ENCODE data around the gene CD180. TPM values are rescaled to one million over a fixed set of nuclear protein-coding genes. Genes with fewer than 3 reads are reported as not detected.
A peak's percentile ranks its signal among the peaks of the same experiment; 100 is the strongest.

Gene CD180
- total and polyA plus RNA-seq, 9 of the 15 experiments (the other 6 are each of a cell fraction or from before 2014, with no cell fraction given) = 0.01 to 0.07 TPM; not detected in 7

DNA sequence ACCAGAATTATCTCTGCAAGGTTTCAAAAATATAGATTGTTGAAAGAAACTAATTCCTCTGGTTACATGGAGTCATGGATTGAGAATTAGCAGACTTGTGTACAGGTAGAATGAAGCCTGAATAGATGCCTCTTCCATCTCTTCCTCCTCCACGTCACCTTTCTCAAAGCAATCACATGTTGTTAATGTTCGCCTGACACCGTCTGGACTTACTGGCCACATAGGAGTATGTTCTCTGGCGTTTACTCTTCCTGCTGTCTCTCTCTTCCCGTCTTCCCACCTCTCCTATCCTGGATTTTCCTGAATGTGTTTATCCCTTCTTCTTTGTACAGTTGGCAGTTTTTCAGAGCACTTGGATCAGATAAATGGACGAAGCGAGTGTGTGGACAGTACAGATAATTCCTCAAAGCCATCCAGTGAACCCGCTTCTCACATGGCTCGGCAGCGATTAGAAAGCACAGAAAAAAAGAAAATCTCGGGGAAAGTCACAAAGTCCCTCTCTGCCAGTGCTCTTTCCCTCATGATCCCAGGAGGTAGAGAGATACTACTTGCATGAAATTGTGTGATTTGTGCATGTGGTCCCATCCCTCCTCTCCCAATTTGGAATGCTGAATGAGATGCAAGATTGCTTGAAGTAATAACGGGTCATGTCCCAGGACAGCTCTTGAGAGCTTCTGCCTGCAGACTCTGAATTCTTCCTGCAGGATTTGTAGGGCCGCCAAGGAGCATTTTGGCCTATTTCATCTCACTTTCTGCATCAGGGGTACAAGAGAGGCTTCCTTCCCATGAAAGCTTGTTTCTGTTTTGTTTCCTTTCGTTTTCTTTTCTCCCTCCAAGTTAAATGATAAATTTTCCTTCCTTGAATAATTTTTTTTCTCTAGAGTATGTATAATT is 47.3 kb downstream of the CD180 start (continued):
- TF ChIP-seq ZNF23 (CRISPR knock-in tag; IDR thresholded peaks at IDR 0.05) = no peak
- TF ChIP-seq KLF6 (CRISPR knock-in tag; IDR thresholded peaks at IDR 0.05; ENCODE audit: borderline replicate concordance) = no peak
- TF ChIP-seq, protein P1, sequence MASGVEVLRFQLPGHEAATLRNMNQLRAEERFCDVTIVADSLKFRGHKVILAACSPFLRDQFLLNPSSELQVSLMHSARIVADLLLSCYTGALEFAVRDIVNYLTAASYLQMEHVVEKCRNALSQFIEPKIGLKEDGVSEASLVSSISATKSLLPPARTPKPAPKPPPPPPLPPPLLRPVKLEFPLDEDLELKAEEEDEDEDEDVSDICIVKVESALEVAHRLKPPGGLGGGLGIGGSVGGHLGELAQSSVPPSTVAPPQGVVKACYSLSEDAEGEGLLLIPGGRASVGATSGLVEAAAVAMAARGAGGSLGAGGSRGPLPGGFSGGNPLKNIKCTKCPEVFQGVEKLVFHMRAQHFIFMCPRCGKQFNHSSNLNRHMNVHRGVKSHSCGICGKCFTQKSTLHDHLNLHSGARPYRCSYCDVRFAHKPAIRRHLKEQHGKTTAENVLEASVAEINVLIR (CRISPR knock-in tag; IDR thresholded peaks at IDR 0.05) = no peak
- peak; percentile 79 for TF ChIP-seq TAL1 (IDR thresholded peaks at IDR 0.05)
- TF ChIP-seq ZNF3 (CRISPR knock-in tag; IDR thresholded peaks at IDR 0.05) = no peak
- no peak for TF ChIP-seq ERF (CRISPR knock-in tag; IDR thresholded peaks at IDR 0.05)
- TF ChIP-seq, protein P2, sequence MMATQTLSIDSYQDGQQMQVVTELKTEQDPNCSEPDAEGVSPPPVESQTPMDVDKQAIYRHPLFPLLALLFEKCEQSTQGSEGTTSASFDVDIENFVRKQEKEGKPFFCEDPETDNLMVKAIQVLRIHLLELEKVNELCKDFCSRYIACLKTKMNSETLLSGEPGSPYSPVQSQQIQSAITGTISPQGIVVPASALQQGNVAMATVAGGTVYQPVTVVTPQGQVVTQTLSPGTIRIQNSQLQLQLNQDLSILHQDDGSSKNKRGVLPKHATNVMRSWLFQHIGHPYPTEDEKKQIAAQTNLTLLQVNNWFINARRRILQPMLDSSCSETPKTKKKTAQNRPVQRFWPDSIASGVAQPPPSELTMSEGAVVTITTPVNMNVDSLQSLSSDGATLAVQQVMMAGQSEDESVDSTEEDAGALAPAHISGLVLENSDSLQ (IDR thresholded peaks at IDR 0.05) = no peak
- peak; percentile 85 for TF ChIP-seq ARID1B (IDR thresholded peaks at IDR 0.05)
- TF ChIP-seq PTRF (tag; IDR thresholded peaks at IDR 0.05) = no peak
- TF ChIP-seq, protein P3, sequence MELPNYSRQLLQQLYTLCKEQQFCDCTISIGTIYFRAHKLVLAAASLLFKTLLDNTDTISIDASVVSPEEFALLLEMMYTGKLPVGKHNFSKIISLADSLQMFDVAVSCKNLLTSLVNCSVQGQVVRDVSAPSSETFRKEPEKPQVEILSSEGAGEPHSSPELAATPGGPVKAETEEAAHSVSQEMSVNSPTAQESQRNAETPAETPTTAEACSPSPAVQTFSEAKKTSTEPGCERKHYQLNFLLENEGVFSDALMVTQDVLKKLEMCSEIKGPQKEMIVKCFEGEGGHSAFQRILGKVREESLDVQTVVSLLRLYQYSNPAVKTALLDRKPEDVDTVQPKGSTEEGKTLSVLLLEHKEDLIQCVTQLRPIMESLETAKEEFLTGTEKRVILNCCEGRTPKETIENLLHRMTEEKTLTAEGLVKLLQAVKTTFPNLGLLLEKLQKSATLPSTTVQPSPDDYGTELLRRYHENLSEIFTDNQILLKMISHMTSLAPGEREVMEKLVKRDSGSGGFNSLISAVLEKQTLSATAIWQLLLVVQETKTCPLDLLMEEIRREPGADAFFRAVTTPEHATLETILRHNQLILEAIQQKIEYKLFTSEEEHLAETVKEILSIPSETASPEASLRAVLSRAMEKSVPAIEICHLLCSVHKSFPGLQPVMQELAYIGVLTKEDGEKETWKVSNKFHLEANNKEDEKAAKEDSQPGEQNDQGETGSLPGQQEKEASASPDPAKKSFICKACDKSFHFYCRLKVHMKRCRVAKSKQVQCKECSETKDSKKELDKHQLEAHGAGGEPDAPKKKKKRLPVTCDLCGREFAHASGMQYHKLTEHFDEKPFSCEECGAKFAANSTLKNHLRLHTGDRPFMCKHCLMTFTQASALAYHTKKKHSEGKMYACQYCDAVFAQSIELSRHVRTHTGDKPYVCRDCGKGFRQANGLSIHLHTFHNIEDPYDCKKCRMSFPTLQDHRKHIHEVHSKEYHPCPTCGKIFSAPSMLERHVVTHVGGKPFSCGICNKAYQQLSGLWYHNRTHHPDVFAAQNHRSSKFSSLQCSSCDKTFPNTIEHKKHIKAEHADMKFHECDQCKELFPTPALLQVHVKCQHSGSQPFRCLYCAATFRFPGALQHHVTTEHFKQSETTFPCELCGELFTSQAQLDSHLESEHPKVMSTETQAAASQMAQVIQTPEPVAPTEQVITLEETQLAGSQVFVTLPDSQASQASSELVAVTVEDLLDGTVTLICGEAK (IDR thresholded peaks at IDR 0.05) = no peak
- TF ChIP-seq, protein P3 (CRISPR knock-in tag; IDR thresholded peaks at IDR 0.05) = no peak
- no peak for TF ChIP-seq ZNF274 (IDR thresholded peaks at IDR 0.05; ENCODE audit: borderline replicate concordance, low read depth, low read length)
- TF ChIP-seq ZFPM2 (CRISPR knock-in tag; IDR thresholded peaks at IDR 0.05) = no peak
- TF ChIP-seq TRIM28 (IDR thresholded peaks at IDR 0.05) = no peak
- peak; percentile 55 for TF ChIP-seq MTA2 (IDR thresholded peaks at IDR 0.05; ENCODE audit: low read depth)
- no peak for TF ChIP-seq ZNF696 (CRISPR knock-in tag; conservative IDR thresholded peaks at IDR 0.05)
- no peak for TF ChIP-seq ZNF785 (CRISPR knock-in tag; IDR thresholded peaks at IDR 0.05)

All from K562 (cell line).